Measurements from ENCODE around the gene SRCIN1.

The SRCIN1 gene

GRCh38 chr17:38577645-38578173 is 28.0 kb downstream of the SRCIN1 start:
- peak in 1 of 6 experiments; percentile 23 for DNase-seq

- DNase-seq, result no peak
Measured at GRCh38 chr17:38577244-38577643, 28.5 kb downstream of the SRCIN1 start.

GRCh38 chr17:38575781-38576180 is 30.0 kb downstream of the SRCIN1 start:
- no peak for DNase-seq

GRCh38 chr17:38574712-38575111 is 31.0 kb downstream of the SRCIN1 start:
- no peak for DNase-seq

GRCh38 chr17:38572669-38573365 is 32.9 kb downstream of the SRCIN1 start:
- DNase-seq, result peak in 1 of 6 experiments; percentile 10

GRCh38 chr17:38571833-38572668 is 33.7 kb downstream of the SRCIN1 start:
- no peak for DNase-seq

- DNase-seq, result no peak
Measured at GRCh38 chr17:38569701-38570512, 35.8 kb downstream of the SRCIN1 start.

GRCh38 chr17:38568845-38569510 is 36.8 kb downstream of the SRCIN1 start:
- DNase-seq, result no peak

GRCh38 chr17:38568274-38568673 is 37.5 kb downstream of the SRCIN1 start:
- no peak for DNase-seq

- no peak for DNase-seq
Measured at GRCh38 chr17:38567350-38567749, 38.4 kb downstream of the SRCIN1 start.

- no peak for DNase-seq
Measured at GRCh38 chr17:38566666-38567031, 39.1 kb downstream of the SRCIN1 start.

- no peak for DNase-seq
Measured at GRCh38 chr17:38565853-38566665, 39.7 kb downstream of the SRCIN1 start.

- no peak for DNase-seq
Measured at GRCh38 chr17:38564869-38565268, 40.9 kb downstream of the SRCIN1 start.

GRCh38 chr17:38564254-38564837 is 41.4 kb downstream of the SRCIN1 start:
- no peak for DNase-seq

- DNase-seq, result peak in 1 of 6 experiments; percentile 14
Measured at GRCh38 chr17:38563362-38564253, 42.1 kb downstream of the SRCIN1 start.

- DNase-seq, result no peak
Measured at GRCh38 chr17:38562903-38563302, 42.8 kb downstream of the SRCIN1 start.

GRCh38 chr17:38562215-38562569 is 43.6 kb downstream of the SRCIN1 start:
- no peak for DNase-seq

GRCh38 chr17:38561416-38562214 is 44.1 kb downstream of the SRCIN1 start:
- DNase-seq, result no peak
